OCI-LY7 (cell line): ENCODE results near the gene GNA12. TPM values are rescaled to one million over a fixed set of nuclear protein-coding genes. Genes with fewer than 3 reads are reported as not detected.

ENCODE experiments used
- BruUV-seq: library from RNA; stranded (reverse); fragments of 400-500 nt; replicated peaks from 2 replicates; lab custom pipeline; 2021; lab: Mats Ljungman, UMichigan
- CTCF ChIA-PET: fragments of 300-600 bp; sonication (Branson Sonifier 250); formaldehyde crosslinking; loops from one replicate; lab custom pipeline; 2022; ENCODE audit warnings: antibody characterized with exemption; ENCODE audit not compliant: unreplicated experiment; lab: Charles Lee
- POLR2A ChIA-PET: fragments of 300-600 bp; sonication (Branson Sonifier 250); formaldehyde crosslinking; loops from one replicate; lab custom pipeline; 2022; ENCODE audit warnings: antibody characterized with exemption; lab: Charles Lee
- DNase-seq: peaks from one replicate; pipeline ENCODE4 v3.0.0-alpha.2; 2015; ENCODE audit warnings: low spot score
- H2AFZ ChIP-seq: fragments of 200-600 bp; sonication (generic), shearing (Covaris generic); 2 replicates; pipeline ENCODE4 v1.6.1; 2014; ENCODE audit warnings: mild to moderate bottlenecking, antibody characterized with exemption, low read length, moderate library complexity
- H3K27ac ChIP-seq: fragments of 200-600 bp; sonication (generic); 2 replicates; pipeline ENCODE4 v1.5.1; 2014; ENCODE audit warnings: mixed run types, low read depth, mild to moderate bottlenecking, moderate library complexity, low read length, inconsistent platforms; ENCODE audit not compliant: poor library complexity, severe bottlenecking
- H3K36me3 ChIP-seq: fragments of 200-600 bp; sonication (generic); 2 replicates; pipeline ENCODE4 v1.6.1; 2014; ENCODE audit warnings: mild to moderate bottlenecking, antibody characterized with exemption, low read length, moderate library complexity, mixed read lengths; ENCODE audit not compliant: insufficient read depth
- H3K4me1 ChIP-seq: fragments of 200-600 bp; sonication (generic); 2 replicates; pipeline ENCODE4 v1.5.1; 2014; ENCODE audit warnings: mild to moderate bottlenecking, low read length; ENCODE audit not compliant: insufficient read depth, poor library complexity, severe bottlenecking
- H3K4me2 ChIP-seq: fragments of 200-600 bp; sonication (generic); 2 replicates; pipeline ENCODE4 v1.6.1; 2014; ENCODE audit warnings: mild to moderate bottlenecking, low read length
- H3K4me3 ChIP-seq: fragments of 200-600 bp; sonication (generic); 2 replicates; pipeline ENCODE4 v1.5.1; 2014; ENCODE audit warnings: mild to moderate bottlenecking, low read depth, low read length; ENCODE audit not compliant: poor library complexity, severe bottlenecking
- H3K79me2 ChIP-seq: fragments of 200-600 bp; sonication (generic); 2 replicates; pipeline ENCODE4 v1.6.1; 2016; ENCODE audit warnings: low read depth, mild to moderate bottlenecking, low read length, moderate library complexity, mixed read lengths; ENCODE audit not compliant: insufficient read depth
- H3K9me2 ChIP-seq: fragments of 200-600 bp; sonication (generic); 2 replicates; pipeline ENCODE4 v1.6.1; 2016; ENCODE audit warnings: mild to moderate bottlenecking, low read length, mixed read lengths; ENCODE audit not compliant: insufficient read depth
- H3K9me3 ChIP-seq: fragments of 200-600 bp; sonication (generic); 2 replicates; pipeline ENCODE4 v1.6.1; 2014; ENCODE audit warnings: mild to moderate bottlenecking, mixed run types, low read length, mixed read lengths
- H4K20me1 ChIP-seq: fragments of 200-600 bp; sonication (generic); 2 replicates; pipeline ENCODE4 v1.6.1; 2014; ENCODE audit warnings: mild to moderate bottlenecking, antibody characterized with exemption, low read length, moderate library complexity, mixed read lengths; ENCODE audit not compliant: insufficient read depth
- EZH2phosphoT487 ChIP-seq: fragments of 200-600 bp; sonication (generic); IDR thresholded peaks from 2 replicates; pipeline ENCODE4 v1.6.1; 2018; ENCODE audit warnings: low read depth, borderline replicate concordance, mild to moderate bottlenecking, mixed run types, antibody characterized with exemption, low read length, moderate library complexity, mixed read lengths
- intact Hi-C: fragments of 100-400 bp; cut with micrococcal nuclease; formaldehyde crosslinking; loops from one replicate; pipeline ENCODE4 v1.10.0; 2022; ENCODE audit not compliant: unreplicated experiment
- total RNA-seq, 2 experiments: library from RNA; depleted of rRNA in 1 of 2; stranded (reverse); fragments of >200 nt in 1 of 2; shearing (Covaris generic) in 1 of 2; gene quantifications; 2 replicates each; pipeline ENCODE4 v1.2.3, GENCODE V29; 2014 to 2022
- TF ChIP-seq, protein P1 (sequence below): fragments of 200-600 bp; sonication (generic); conservative IDR thresholded peaks from 2 replicates; pipeline ENCODE4 v1.5.1; 2014; ENCODE audit warnings: mild to moderate bottlenecking, antibody characterized with exemption, low read length, moderate library complexity, mixed read lengths

GNA12 gene
- total RNA-seq, 2 experiments from 2014 or later, result 10.3 to 35.9 TPM

GRCh38 chr7:2820508-2820934, 23.6 kb downstream of the GNA12 start:
- ChIA-PET POLR2A (interaction anchor here (0.7 to 1.6 kb wide), 5 partner anchors 19 to 96 kb away, joined by 3 to 5 read pairs (median 4); no protein-coding TSS in a partner anchor), CTCF (no interaction called here)
- intact Hi-C loops, result no loop called here
- Histone ChIP-seq H3K36me3 (no peaks in the 10 kb centered on the region), H3K9me2 (no peaks in the 10 kb centered on the region), H3K79me2 (peaks cover 75% of the 10 kb centered on the region), H3K9me3 (no peaks in the 10 kb centered on the region), H3K4me2 (peak overlapping the region; percentile 80), H2AFZ (no peak overlapping the region), H3K27ac (peak overlapping the region; percentile 82), H3K4me3 (no peak overlapping the region), H3K4me1 (peaks cover 51% of the 10 kb centered on the region), H4K20me1 (no peaks in the 10 kb centered on the region)
- BruUV-seq, result no TSS peak
- TF ChIP-seq, protein P1, sequence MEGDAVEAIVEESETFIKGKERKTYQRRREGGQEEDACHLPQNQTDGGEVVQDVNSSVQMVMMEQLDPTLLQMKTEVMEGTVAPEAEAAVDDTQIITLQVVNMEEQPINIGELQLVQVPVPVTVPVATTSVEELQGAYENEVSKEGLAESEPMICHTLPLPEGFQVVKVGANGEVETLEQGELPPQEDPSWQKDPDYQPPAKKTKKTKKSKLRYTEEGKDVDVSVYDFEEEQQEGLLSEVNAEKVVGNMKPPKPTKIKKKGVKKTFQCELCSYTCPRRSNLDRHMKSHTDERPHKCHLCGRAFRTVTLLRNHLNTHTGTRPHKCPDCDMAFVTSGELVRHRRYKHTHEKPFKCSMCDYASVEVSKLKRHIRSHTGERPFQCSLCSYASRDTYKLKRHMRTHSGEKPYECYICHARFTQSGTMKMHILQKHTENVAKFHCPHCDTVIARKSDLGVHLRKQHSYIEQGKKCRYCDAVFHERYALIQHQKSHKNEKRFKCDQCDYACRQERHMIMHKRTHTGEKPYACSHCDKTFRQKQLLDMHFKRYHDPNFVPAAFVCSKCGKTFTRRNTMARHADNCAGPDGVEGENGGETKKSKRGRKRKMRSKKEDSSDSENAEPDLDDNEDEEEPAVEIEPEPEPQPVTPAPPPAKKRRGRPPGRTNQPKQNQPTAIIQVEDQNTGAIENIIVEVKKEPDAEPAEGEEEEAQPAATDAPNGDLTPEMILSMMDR, result no peak
- TF ChIP-seq EZH2phosphoT487, result no peak
- no peak for DNase-seq

- no peaks in the 10 kb centered on the region for H3K9me3 ChIP-seq
- TF ChIP-seq EZH2phosphoT487, result no peak
- TF ChIP-seq, protein P1, result no peak
- peaks cover 46% of the 10 kb centered on the region for H3K4me1 ChIP-seq
- no peaks in the 10 kb centered on the region for H3K9me2 ChIP-seq
- no peak overlapping the region for H3K4me3 ChIP-seq
- no peak overlapping the region for H3K27ac ChIP-seq
- no peak for DNase-seq
- intact Hi-C loops, result no loop called here
- H3K79me2 ChIP-seq, result peaks cover 70% of the 10 kb centered on the region
- no TSS peak for BruUV-seq
- ChIA-PET POLR2A (interaction anchor here (0.7 to 1.6 kb wide), 5 partner anchors 18 to 68 kb away, joined by 3 to 5 read pairs (median 4); no protein-coding TSS in a partner anchor), CTCF (interaction anchor here (0.6 kb wide), 1 partner anchor 22 kb away, joined by 3 read pairs; no protein-coding TSS in a partner anchor)
- H3K4me2 ChIP-seq, result no peak overlapping the region
- no peaks in the 10 kb centered on the region for H3K36me3 ChIP-seq
- no peak overlapping the region for H2AFZ ChIP-seq
- no peaks in the 10 kb centered on the region for H4K20me1 ChIP-seq
These were observed 24.1 kb downstream of the GNA12 start for GRCh38 chr7:2819954-2820397.
